Transverse colon (tissue), 3 donors: ENCODE measurements around the gene CACNG7.

ENCODE experiments used
- CTCF ChIP-seq, 5 experiments: fragments of 200-600 bp in 3 of 5; fragments of 450-650 bp in 2 of 5; sonication (generic) in 3 of 5; IDR thresholded peaks; 1 replicate in 2 of 5; 2 replicates in 3 of 5; pipeline ENCODE4 v1.5.1; 2016 to 2017; ENCODE audit warnings: antibody characterized with exemption in 5 of 5, inconsistent platforms in 3 of 5, mild to moderate bottlenecking in 2 of 5, moderate library complexity in 1 of 5
- POLR2A ChIP-seq: fragments of 450-650 bp; IDR thresholded peaks from one replicate; pipeline ENCODE4 v1.6.1; 2016; ENCODE audit warnings: antibody characterized with exemption, mild to moderate bottlenecking, moderate library complexity

- no peak for TF ChIP-seq CTCF (IDR thresholded peaks at IDR 0.05)
- no peak for TF ChIP-seq POLR2A
Observed at GRCh38 chr19:53905787-53906186, 3.3 kb upstream of the CACNG7 start.
